NOMO-1 treated with dmso at 0.1 percent for 144 hours (cell line): ENCODE measurements around the gene ABLIM1.

Source experiments
- DNase-seq: peaks from one replicate; lab custom pipeline; 2025; ENCODE audit not compliant: unreplicated experiment; lab: John Stamatoyannopoulos, UW

ABLIM1 gene

DNA sequence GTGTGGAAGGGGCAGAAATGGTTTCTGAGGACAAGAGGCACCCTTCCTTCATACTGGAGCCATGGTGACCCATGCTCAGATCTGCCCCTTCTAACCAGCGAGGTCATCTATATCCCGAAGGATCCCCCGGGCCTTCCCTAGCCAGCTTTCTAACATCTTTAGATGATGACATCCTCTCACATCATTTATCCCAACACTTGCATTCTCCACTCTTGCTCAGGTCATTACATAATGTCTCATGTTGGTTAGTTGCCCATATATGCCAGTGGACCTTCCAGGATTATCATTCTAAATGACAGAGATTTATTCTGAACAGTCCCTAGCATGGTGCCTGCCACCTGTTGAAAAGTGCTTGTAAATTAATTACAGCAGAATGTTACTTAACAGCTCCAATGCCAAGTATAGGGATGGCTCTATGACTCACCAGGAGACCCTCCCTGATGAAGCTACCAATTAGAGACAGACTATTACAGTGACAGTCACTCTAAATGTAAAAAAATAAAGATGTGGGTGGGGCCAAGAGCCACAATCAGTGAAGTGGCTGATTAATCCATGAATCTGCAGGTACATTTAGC, 22.6 kb upstream of the ABLIM1 start:
- DNase-seq, result no peak

DNA sequence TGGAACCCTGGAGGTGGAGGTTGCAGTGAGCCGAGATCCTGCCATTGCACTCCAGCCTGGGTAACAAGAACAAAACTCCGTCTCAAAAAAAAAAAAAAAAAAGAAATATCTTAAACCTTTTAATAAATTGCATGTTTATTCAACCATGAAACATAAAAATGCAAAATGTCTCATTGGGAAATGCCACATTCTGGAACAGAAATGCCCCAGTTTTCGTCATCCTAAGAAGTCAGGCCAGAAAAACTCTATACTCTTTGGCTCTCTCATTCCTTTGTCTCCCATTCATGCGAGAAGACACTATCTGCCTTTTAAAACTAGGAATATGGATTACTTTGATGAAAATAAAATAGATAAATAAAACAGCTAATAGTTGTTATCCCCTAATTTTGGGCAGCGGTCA, 21.5 kb upstream of the ABLIM1 start:
- no peak for DNase-seq

DNA sequence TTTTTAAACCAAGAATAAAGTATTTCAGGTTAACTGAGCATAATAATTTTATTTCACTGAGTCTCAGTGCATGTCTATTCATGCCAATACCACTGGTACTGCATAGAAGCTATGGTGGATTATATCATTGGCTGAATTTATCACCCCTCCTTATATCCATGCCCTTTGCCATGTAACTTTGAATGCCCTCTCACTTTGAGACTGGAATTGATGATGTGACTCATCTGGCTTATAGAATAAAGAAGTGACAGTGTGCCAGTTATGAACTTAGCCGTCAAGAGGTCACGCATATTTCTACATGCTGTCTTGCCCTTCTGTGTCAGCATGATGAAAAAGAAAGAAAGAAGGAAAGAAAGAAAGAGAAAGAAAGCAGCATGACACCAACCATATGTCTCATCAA, 20.7 kb upstream of the ABLIM1 start:
- no peak for DNase-seq

DNA sequence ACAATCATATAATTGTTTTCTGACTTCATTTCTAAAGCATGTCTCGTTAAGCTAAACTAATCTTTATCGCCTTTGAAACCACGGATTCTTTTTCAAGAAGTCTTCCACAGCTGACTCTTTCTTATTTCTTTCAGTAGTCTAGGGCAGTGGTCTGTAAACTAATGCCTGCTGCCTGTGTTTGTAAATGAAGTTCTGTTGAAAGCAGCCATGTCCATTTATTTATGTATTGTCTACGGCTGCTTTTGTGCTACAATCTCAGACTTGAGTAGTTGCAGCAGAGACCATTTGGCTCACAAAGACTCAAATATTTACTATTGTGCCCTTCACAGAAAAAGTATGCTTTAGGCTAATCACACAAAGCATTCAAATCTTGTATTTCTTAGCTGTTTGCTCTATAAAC, 20.3 kb upstream of the ABLIM1 start:
- no peak for DNase-seq

DNA sequence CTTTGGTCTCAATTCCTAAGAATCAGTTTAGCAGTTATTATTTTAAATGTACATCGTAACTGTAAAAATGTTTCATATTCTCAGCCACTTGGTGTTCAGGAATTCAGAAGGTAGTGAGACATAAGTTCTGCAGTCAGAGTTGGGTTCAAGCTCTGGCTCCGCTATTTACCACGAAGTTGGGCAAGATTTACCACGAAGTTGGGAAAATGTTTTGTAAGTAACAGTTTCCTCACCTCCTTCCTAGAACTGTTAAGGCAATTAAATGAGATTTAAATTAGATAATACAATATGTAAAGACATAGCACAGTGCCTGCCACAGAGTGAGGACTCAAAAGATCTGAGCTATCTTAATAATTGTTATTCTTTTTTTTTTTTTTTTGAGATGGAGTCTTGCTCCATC, 16.3 kb upstream of the ABLIM1 start:
- no peak for DNase-seq

DNA sequence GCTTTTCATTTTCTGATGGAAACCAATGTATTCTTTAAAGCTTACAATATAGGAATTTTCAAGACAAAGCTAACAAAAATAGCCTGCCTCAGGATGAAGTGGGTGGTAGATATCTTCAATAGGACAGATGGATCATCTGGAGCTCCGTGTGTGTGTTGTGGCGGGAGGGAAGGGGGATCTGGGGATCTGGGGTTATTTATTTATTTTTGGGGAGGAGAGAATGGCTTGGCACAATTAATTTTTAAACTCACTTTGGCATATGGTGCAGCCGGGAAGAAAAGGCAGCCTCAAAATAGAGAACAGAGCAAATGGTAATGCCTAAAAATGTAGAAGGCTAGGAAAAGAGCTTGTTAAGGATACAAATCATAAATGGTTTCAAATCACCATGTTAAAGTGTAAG, 11.6 kb upstream of the ABLIM1 start:
- DNase-seq, result no peak

DNA sequence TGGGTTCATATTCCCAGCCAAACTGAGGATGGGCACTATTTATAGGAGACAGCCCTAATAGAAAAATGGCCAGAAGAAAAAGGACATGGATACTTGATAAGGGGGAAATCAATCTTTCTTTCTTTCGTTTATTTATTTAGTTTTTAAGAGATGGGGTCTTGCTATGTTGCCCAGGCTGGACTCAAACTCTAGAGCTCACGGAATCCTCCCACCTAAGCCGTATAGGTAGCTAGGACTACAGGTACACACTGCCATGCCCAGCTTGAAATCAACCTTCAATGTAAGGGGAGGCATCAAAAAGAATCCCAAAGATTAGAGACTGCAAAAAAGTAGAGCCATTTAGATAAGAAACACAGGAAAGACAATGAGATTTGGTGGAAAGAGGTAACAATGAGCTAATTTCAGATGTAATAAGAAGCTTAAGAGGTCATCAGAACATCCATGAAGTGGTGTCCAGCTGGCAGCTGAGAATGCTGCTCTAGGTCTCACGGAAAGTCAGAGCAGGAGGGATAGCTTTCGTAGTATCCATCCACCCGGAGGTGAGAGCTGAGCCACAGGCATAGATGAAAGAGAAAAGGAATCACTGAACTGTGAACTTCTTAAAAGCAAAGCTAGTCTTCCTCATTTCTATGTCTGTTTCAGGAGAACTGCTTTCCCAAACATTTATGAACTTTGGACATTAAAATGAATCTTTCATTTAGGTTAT, 10.5 kb upstream of the ABLIM1 start:
- no peak for DNase-seq

DNA sequence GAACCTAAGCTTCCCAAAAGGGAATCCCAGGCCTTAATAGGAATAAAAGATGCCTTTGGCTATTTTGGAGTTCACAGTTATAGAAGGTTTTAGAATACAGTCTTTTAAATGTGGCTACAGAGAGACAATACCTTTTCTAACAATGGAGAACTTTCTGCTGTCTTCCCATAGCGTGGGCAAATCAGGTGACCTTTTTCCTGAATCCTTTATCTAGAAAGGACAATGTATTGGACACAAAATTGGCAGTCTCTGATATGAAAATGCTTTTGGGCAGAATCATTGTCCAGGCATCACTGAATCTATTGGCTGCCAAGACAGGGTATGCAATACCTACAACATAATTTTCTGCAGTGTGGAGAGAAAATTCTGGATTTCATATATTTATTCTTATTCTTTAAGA, 7.8 kb upstream of the ABLIM1 start:
- DNase-seq, result no peak

DNA sequence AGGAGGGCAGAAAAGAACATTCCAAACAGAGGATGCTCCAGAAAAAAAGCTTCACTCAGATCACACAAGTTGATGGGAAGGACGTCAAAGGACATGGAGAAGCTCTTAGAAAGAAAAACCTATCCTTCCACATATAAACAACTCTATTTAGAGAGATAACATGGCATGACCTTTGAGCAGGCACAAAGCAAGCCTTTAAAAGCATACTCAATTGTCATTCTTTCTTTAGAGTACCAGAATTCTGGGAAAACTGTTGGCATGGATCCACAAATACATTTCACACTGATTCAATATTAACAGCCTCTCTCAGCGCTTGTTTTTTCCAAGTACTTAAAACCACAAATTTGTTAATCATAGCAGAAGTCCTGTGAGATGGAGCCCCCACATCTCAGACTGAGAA, 7.3 kb upstream of the ABLIM1 start:
- no peak for DNase-seq

DNA sequence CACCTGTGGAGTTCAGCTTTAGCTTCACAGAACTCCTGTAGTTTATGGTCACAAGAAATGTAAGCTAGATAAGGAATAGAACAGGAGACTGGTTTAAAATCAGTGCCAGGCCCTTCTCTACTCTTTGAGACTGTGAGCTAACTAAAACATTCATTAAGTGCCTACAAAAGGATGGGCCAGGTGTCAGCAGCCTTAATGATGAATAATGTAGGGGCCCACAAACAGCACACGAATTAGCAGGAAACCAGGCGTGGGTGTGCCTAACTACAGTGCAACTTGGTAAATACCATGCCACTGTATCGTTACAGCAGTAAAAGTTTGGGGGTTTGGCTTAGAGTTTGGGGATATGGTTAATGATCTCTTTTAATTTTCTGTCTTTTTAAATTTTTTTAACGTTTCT, 6.1 kb upstream of the ABLIM1 start:
- no peak for DNase-seq

DNA sequence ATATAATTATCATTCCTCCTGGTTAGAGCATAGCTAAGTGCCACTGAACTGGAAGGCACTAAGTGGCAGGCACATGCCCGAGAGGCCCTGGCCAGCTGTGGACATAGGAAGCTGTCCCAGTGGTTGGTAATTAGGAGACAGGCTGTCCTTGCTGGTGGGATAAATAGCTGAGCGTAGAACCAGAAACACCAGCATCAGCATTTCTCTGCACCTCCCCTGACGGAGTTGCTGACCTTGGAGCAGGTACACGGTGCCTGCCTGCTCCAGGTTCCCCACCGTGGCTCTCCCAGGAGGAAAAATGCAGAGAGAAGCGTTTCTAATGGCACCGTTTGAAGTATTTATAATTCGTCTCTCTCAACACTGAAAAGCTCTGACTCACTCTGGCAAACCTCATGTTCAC, 5.6 kb upstream of the ABLIM1 start:
- DNase-seq, result no peak

DNA sequence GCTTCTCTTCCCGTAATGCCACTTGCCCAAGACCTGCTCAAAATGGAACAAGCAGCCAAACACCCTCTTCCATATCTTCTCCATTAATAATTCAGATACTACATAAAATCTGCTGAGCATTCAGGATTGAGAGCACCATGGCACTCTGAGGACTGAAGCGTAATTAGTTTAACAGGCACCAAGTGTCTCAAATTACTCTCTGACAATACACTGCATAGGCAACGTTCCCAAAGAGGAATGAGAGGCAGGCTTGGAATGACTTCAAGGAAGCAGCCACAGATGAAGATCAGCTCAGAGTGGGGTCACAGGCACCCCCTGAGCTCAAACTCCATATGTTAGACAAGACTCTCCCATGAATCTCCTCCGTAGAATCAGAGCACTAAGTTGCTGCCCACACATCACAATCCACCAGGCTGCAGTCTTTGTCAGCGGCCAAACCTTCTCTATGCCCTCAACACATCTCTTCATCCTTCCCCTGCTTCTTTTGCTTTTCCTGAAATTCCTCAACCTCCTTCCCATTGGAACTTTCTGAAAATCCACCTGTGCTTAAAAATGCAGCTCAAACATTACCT, 4.7 kb upstream of the ABLIM1 start:
- no peak for DNase-seq

DNA sequence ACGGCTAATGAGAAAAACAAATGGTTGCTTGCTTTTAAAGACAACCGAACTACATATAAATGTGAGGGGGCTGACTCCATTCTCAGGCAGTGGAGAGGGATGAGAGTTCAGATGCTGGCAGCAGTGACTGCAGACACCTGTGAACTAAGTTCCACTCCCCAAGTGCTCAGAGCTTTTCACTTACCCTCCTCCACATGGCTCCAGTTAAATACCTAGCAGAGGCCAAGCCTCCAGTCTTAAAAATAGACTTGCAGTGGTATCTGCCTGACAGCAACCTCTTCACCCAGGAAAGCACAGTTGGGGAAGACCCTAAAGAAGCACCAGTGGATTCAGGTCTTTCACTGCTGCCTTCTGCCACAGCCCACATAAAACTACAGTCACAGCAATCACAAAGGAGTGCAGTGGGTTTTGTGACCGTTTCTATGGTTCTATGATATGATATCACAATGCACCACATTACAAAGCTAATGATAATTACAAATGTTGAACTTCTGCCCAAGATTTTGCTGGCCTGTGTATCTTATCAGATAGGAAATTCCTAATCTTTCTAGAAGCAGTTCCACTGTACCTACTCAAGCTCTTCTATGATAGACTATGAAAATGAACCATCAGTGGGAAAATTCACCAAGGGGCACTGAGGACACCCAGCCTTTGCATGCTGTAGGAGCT, 3.3 kb upstream of the ABLIM1 start:
- no peak for DNase-seq

DNA sequence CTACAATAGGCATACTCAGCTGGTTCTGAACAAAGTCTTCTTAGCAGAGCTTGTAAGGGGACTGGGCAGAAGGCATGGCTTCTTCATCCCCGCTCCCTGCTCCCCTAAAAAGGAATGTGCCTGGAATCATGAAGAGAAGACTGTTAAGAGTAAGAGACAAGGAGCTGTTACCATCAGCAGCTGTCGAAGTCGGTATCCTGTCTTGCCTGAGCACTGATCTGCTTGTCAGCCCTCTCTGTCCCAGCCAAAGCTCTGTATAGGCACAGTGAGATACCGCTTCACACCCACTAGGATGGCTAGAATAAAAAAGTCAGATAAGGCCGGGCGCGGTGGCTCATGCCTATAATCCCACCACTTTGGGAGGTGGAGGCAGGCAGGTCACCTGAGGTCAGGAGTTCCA, 2.4 kb downstream of the ABLIM1 start:
- no peak for DNase-seq

DNA sequence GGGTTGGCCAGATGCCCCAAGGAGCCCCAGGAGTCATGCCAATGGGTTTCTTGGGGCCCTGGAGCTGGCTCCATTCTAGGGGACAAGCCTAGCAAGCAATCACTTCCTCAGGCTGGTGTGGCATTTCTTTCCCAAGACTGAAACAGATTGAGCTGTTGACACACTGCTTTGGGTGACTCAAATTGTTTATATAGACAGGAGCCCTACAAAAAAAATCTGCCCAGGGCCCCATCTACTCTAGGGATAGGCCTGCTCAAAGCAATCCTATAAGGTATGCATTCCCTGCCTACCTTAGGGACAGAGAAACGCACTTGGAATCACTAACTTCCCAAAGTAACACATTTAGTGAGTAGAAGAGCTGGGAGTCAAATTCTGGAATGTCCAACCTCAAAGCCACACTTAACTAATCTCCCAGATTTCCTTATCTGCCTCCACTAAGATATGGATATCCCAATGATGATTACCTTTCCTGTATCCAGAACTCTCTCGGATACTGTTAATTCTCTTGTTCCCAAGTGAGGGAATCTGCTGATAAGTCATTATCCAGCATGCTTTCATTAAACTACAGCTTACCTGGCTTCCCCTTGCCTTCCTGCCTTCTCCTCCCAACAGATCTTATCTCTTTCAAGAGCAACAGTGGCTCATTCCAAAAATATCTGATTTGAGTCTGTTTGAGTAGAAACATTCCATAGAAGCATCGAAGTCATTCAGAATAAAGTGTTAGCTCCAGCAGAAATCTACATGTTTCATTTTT, 3.1 kb downstream of the ABLIM1 start:
- DNase-seq, result no peak

DNA sequence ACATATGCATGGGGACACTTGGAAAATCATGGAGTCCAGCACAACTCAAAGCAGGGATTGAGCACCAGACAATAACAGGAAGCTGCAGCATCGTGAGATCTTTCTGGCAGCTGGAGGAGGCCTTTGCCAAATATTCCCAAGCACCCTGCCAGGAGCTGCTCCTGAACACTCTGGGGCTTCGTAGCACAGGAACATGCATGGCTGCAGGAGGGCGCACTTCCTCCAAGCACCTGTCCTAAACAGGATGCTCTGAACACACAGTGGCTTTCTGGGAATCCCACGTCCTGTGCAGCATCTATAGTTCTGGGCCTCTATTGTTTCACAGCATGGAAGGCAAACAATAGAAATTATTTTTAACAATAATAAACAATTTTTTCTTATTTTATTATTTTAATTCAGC, 4.1 kb downstream of the ABLIM1 start:
- no peak for DNase-seq

DNA sequence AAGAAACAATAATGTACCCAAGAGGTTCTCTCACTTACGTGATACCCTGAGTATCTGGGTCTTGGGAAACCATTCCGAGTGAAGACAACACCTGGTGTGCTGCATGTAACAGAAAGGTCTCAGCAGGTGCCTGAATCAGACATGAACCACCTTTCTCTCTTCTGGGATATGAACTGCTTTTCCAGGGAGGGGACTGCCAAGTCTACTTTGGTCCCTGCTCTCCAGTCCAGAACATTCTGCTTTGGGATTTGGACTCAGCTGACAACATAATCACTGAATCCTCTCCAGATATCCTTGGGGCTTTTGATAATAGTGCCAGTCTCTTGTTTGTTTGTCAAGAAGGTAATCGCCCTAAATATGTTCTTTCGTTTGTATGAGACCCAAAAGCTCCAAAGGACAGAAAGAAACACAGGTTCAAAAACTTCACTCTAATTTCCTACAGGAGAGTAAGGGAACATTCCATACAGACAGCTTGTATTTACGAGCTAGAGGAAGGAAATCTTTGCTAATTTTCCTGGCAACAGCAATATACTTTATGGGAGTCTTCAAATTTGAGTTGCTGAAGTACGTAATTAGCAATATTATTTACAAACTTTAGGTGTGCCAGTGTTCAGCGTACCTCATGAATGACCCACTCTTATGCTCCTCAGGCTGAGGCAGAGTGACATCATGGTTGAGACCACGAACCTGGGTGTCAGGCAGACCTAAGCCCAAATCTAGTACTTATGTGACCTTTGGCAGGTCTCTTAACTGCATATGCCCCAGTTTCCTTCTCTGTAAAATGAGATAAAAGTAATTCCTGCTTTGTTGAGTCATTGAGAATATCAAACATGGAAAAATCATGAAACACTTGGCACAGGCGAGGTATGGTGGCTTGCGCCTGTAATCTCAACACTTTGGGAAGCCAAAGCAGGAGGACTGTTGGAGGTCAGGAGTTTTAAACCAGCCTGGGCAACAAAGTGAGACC, 5.4 kb downstream of the ABLIM1 start:
- DNase-seq, result no peak

DNA sequence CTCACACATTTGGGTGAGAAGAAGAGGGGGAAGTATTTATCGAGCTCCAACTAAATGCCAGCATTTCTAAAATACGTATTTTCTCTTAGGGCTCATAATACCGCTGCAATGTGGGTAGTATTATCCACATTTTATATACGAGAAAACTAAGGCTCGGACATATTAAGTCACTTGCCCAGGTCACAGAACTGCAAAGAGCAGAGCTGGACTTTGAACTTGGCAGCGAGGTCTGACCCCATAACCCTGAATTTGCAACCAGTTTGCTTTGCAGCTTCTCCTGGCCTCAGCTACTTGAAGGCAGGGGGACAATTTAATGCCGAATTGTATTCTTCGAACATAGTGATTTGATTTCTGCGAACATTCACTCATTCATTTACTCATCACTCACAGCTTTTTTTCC, 7.2 kb downstream of the ABLIM1 start:
- DNase-seq, result no peak

DNA sequence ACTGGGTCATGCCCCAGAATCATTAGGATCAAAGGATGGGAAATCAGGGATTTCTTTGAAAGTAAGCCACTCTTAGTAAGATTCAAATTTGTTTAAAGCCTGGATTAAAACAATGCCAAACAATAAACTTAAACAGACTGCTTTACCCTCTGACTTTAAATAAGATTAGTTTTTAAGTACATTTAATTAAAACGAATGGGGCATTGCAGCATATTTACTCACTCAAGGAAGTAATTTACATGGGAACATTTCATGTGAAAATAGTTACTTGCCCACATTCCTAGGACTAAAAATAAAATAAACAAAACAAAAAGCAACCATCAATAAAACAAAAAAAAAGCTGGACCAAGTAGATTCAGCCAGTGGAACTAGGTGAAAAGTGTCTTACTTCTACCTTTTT, 7.8 kb downstream of the ABLIM1 start:
- no peak for DNase-seq

DNA sequence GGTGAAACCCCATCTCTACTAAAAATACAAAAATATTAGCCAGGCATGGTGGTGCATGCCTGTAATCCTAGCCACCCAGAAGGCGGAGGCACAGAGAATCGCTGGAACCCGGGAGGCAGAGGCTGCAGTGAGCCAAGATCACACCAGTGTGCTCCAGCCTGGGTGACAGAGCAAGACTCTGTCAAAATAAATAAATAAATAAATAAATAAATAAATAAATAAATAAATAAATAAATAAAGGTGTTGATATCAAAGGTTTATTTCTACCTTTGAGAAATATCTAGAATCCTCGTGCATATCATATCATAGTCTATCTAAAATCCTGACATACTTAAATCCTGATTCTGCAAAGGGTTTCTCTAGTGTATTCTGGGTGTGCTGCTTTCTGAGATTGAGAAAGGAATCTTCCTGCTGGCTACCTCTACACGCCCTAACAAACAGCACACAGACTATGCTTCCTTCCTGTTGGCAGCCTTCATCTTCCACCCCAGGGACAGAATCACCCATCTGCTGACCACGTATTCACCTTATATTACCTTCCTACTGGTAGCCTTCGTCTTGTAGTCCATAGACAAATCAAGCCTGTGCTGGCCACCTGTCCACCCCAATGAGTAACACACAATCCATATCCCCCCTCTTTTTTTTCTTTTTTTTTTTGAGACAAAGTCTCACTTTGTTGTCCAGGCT, 8.7 kb downstream of the ABLIM1 start:
- DNase-seq, result no peak
